NCI-H526 treated with DMSO at 0.1 percent for 48 hours (cell line): ENCODE results near the gene LSS.
"Not testable (repeated sequence)": the region's sequence is repeated elsewhere in the genome, so short reads cannot be mapped to it uniquely, and the experiment has no call there.

ENCODE experiments used
- DNase-seq: peaks from one replicate; lab custom pipeline; 2025; lab: John Stamatoyannopoulos, UW

Gene LSS

DNA sequence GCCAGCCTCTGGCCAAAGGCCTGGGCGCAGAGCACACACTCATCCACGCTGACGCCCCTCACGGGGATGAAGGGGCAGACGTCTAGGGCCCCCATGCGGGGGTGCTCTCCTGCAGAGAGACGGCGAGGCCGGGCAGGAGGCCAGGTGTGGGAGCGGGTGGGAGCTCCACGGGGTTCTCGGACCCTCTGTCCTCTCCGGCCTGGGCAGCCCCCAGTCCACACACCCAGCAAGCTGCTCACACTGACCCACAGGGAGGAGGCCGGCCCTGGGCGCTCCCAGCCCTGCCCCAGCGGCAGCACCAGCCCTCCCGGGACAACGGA, 75.7 kb downstream of the LSS start:
- DNase-seq: no peak

DNA sequence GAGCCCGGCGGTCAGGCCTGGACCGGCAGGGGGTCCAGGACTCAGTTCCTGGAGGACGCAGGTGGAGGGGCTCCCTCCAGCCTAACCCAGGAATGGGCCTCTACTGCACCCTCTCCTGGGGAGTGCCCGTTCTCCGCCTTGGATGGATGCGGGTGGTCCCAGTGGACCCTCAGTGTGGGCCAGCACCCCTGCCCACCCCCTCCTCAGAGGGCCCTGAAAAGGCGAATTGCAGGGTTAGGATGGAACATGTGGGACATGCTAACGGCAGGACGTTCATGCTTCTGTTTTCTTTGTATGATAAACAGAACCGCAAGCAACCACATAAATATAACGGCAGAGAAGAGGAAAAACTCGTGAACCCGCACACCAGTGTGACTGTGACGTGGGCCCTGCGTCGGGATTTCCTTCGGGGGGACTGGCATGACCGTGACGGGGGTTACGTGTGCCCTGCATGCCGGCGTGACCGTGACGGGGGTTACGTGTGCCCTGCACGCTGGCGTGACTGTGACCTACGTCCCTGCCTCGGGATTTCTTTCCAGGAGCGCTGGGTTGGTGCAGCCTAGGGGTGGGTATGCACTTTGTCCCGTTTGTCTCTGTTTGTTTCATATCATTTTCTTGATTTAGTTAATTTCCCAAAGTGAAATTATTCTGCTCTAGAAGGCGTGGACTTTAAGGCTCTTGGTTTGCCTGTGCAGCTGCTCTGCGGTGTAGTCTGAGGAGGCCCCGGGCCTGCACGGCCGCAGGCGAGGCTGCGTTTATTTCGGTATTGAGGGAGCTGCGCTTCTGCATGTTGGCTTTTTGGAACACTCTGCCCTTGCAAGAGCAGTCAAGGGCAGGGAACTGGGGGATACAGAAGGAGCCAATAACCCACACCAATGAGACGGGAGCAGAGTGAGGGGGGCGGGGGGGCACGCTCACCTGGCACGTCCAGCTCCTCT, 76.3 kb downstream of the LSS start:
- no peak for DNase-seq

DNA sequence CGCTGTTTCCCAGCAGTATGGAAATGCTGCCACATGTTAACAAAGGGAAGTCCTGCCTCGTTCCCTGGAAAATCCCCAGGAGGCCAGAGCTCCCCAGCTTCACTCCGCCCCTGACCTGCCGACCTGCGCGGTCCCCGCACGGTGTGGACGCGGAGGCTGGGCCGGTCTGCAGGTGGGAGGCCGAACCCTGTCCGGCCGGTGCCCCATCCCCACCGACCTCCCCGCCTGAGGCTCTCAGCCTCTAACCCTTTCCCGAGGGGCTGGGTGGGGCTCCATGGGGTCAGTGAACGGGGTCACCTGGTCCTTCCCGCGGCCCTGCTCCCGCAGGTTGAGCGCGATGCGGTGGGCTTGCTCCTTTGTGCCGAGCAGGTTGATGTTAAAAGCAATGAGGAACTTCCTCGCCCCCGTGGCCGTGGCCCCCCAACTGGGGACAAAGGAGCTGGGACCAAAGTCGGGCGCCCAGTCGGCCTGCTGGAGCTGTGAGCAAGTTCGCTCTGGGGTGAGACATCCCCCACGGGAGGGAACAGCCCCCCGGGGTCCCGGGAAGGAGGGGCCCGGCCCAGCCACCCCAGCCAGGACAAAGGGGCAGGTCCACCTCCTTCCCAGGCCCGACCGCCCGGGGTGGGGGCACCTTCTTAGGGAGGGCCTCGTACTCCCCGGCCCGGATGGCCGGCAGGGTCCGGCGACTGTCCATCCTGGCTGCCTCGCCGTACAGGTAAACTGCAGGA, 77.1 kb downstream of the LSS start:
- DNase-seq: no peak

DNA sequence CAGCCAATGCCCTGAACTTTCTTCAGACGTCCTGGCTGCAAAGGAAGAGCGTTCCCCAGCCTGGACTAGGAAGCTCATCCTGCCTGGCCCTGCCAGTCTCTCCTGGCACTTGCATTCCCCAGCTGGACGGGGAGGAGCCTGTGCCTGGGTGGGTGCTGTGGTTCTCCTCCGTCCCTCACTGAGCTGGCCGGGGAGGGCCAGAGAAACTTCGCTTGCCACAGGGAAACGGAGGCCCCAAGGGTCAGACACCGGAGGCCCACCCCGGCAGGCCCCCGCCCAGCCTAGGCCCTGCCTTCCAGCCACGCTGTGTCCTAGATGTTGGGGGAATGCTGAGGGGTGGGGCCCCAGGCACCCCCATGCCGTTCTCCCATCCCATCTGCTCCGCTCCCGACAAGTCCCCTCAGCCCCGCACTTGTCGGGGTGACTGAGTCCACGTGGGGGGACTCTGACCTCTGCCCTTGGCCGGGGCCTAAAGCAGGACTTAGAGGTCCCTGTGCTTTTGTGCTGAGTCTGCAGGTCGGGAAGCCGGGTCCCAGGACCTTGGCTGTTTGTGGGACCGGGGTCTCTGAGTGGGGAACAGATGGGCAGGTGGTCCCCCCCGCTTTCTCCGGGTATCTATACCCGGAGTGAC, 78.0 kb downstream of the LSS start:
- no peak for DNase-seq

DNA sequence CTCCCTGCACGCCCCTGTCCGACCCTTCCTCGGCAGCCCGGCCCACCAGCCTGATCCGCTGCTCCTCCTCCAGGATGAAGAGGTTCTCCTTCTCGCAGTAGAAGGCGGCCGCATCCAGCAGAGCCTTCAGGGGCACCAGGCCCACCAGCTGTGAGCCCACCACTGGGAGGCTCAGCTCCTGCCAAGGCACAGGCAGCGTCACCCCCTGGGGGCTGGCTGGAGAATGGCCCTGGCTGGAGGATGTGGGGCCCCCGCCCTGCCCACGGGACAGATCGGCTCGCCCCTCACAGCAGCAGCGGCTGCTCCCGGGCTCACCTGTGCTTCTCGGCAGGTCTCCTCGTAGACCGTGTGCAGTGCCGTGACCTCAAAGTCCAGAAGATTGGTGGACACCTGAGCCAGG, 78.5 kb downstream of the LSS start:
- no peak for DNase-seq

DNA sequence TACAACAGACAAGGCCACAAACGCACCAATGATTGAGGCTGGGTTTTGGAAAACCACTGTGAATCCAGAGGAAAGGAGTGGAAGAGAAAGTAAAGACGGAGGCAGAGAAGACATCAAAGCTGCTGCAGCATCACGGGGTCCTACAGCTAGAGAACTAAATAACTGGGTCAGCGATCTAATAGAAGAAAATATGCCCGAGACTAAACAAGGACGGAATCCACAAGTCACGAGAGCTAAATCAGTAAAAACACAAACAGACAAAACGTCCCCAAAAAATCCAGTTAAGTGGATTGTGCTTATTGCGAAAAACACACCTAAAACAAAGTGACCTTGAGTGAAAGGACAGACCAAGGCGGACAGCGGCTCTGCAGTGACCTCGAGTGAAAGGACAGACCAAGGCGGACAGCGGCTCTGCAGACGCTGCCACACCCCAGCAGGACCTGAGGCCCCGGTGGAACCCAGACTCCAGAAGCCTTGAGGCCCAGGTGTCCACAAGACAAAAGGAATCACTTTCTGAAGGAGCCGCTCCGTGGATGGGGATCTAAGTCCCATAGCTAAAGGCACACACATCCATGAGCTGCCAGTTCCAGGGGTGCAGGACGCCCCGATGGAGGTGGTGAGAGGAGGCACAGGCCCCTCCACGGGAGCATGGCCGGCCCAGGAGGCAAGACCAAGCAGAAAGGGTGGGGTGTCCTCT, 79.2 kb downstream of the LSS start:
- no peak for DNase-seq

DNA sequence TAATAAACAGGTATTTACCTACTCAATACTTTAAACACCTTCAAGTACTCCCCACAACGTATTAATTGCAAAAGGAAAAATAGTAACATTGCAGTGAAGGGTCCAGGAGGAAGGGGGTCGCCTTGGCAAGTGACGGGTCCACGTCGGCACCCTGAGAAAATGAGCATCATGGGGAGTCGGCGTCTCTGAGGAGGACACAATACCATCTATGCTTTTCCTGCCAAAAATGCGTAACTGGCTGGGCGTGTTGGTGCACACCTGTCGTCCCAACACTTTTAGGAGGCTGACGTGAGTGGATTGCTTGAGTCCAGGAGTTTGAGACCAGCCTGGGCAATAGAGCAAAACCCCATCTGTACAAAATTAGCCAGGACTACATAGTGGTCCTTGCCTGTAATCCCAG, 80.5 kb downstream of the LSS start:
- DNase-seq: no peak

DNA sequence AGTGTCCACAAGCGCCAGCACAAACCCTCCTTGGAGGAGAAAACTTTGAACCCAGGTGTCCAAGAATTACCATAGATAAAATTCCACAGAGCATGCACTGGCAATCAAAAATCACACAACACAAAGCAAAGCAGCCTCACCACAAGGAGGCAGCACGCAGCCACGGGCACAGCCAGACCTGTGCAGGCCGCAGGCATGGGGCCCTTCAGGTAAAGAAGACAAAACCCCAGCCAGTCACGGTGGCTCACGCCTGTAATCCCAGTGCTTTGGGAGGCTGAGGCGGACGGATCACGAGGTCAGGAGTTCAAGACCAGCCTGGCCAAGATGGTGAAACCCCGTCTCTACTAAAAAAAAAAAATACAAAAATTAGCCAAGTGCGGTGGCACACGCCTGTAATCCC, 81.1 kb downstream of the LSS start:
- peak; percentile 36 for DNase-seq

DNA sequence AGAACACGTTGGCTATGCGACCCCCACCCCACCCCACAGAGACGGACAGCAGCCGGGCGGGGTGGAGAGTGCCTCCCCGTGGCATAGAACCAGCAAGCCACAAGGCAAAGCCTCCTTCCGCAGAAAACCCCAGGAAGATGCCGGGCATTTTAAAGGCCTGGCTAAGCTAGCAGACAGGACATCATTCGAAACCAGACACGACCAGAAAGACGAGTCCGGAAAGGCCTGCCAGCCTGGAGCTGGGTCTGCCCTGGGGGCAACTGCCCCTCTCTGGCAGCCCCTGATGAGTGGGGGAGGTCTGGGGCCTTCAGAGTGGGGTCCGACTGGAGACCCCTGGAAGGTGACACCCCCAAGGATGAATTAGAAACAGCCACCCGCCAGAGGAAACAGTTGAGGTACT, 81.7 kb downstream of the LSS start:
- no peak for DNase-seq

DNA sequence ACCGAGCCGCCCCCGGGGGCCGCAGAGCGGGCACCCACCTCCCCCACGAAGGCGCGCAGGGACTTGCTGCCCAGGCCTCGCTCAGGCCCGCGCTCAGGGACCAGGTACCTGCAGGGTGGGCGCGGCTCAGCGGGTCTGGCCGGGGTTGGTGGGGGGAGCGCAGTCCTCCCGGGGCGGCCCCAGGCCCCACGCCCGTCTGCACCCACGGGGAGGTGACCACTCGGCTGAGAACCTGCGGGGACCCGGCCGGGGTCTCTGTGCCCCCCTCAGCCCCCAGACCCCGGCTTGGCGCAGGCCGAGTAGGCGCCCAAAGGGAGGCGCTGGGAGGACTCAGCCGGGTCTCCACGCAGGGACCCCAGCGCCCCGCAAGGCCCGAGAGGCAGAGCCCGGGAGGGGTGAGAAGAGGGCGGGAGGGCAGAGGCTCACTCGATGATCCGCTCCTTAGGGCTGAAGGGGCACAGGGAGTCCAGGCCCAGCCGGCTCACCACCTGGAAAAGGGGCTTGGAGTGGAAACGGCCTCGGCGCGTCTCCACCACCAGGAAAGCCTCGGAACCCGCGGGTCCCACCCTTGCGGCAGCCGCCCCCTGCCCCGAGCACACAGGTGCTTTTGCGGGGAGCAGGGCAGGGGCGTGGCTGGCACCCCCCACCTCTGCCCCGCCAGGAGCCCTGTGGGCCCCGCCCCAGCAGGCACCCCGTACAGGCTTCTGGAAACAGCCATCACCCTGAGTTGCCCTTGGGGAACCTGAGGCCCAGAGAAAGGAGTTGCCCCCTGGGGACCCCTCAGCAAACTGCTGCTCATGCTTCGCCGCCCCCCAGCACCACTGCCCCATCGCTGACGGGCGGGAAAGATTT, 82.5 kb downstream of the LSS start:
- no peak for DNase-seq

DNA sequence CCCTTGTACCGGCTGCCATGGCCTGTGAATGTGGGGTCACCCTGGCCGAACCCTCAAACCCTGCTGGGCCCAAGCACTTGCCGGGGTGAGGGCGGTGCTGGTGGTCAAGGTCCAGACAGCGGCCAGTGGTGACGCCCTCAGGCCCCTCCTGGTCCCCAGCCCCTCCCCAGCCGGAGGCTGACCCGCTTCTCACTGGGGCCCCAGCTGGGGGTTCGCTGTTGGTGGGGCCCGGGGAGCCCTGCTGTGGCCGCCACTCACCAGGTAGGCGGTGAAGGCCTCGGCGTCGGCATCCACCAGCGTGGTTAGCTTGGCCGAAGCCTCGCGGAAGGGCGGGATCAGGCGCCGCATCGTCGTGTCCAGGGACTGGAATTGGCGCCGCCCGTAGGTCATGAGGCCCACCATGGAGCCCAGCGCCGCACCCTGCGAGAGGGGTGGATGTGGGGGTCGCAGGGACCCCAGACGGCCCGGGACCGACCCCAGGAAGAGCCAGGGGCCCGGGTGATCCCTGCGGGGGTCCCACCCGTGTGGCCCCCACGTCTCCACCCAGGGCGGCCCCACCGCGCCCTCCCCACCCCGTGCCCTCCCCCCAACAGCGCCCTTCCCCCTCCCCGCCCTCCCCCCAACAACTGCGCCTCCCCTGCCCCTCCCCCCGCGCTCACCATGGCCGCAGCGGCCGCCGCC, 83.3 kb downstream of the LSS start:
- no peak for DNase-seq

DNA sequence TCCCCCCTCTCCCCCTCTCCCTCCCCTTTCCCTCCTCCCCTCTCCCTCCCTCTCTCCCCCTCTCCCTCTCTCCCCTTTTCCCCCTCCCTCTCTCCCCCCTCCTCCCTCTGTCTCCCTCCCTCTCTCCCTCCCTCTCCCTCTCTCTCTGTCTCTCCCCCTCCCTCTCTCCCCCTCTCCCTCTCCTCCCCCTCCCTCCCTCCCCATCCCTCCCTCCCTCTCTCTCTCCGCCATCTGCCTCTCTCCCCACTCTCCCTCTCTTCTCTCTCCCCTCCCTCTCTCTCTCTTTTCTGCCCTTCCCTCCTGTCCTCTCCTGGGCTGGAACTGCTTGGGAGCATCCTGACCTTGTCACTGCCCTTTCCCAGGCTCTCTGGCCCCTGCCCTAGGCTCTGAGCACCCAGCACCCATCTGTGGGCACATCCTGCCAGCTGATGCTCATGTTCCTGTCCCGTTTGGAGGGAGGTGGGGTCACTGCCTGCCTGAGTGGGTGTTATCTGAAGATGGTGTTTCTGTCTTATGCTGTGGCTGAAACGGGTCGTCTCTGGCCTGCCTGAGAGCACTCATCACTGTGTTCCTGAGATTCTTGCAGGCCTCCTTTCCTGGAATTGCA, 84.0 kb downstream of the LSS start:
- DNase-seq: no peak

DNA sequence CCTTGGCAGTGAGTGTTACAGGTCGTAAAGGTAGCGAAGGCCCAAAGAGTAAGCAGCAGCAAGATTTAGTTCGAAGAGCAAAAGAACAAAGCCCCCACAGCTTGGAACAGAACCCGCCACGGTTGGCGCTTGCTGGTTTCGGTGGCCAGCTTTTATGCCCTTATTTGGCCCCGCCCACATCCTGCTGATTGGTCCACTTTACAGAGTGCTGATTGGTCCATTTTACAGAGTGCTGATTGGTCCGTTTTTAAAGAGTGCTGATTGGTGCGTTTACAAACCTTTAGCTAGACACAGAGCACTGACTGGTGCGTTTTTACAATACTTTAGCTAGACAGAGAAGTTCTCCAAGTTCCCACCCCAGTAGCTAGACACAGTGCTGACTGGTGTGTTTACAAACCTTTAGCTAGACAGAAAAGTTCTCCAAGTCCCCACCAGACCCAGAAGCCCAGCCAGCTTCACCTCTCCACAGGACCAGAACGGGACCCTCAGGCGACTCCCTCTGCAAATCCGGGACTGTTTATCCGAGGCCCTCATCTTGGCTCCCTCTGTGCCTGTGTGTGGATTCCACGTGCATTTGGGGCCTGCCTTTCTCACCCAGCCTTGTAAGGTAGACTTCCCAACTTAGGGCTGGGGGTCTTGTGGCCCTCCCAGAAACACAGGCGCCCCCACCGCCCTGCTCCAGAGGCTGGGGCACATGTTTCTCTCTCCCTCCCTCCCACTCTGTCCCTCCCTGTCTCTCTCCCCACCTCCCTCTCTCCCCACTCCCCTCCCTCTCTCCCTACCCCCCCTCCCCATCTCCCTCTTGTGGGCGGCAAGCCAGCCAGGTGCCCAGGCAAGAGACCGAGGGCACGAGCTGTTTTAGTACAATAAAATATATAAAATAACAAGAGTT, 85.7 kb downstream of the LSS start:
- no peak for DNase-seq

DNA sequence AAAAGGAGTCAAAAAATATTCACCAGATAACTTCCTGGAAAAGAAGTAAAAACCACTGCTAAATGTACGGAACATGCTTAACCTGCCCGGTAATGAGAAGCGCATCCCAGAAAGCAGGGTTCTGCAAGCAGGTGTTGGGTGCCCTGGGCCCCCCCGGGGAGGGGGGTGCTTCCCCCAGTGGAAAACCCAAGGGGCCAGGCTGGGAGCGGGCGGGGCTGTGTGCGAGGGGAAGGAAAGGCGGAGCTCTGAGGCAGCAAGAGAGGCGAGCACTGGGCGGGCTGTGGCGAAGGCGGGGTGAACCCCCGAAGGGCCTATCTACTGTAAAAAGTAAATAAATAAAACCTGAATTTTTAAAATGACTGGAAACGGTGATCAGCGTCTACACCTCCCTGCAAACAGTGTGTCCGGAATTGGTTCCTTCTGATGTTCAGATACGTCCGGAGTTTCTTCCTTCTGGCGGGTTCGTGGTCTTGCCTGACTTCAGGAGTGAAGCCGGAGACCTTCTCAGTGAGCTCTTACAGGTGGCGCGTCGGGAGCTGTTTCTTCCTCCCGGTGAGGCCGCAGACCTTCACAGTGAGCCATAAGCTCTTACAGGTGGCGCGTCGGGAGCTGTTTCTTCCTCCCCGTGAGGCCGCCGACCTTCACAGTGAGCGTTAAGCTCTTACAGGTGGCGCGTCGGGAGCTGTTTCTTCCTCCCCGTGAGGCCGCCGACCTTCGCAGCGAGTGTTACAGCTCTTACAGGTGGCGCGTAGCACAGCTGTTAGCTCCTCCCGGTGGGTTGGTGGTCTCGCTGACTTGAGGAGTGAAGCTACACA, 86.6 kb downstream of the LSS start:
- DNase-seq: no peak

DNA sequence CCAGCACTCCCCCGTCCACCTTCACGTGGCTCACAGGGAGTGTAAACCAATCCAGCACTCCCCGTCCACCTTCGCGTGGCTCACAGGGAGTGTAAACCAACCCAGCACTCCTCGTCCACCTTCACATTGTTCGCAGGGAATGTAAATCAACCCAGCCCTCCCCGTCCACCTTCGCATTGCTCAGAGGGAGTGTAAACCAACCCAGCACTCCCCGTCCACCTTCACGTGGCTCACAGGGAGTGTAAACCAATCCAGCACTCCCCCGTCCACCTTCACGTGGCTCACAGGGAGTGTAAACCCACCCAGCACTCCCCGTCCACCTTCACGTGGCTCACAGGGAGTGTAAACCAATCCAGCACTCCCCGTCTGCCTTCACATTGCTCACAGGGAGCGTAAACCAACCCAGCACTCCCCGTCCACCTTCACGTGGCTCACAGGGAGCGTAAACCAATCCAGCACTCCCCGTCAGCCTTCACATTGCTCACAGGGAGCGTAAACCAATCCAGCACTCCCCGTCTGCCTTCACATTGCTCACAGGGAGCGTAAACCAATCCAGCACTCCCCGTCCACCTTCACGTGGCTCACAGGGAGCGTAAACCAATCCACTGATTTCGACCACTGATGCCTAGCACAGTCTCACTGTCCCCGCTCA, 88.1 kb downstream of the LSS start:
- DNase-seq: not testable (repeated sequence)

DNA sequence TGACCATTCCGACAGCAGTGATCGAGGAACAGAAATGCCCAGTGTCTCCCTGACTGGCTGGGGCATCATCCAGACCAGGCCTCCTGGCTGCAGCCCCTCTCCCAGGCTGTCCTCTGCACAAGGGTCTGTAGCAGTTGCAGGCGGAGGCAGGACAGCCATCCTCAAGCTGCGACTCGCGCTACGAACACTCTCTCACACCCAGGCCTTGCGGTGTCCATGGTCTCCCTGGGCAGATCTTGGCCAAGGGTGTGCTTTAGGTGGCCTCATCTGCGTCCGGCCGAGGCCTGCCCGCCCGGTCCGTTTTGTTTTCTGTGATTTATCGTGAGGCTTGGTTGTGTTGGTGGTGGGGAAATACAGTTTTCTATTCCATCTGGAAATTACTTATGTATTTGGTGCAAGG, 88.9 kb downstream of the LSS start:
- DNase-seq: no peak

DNA sequence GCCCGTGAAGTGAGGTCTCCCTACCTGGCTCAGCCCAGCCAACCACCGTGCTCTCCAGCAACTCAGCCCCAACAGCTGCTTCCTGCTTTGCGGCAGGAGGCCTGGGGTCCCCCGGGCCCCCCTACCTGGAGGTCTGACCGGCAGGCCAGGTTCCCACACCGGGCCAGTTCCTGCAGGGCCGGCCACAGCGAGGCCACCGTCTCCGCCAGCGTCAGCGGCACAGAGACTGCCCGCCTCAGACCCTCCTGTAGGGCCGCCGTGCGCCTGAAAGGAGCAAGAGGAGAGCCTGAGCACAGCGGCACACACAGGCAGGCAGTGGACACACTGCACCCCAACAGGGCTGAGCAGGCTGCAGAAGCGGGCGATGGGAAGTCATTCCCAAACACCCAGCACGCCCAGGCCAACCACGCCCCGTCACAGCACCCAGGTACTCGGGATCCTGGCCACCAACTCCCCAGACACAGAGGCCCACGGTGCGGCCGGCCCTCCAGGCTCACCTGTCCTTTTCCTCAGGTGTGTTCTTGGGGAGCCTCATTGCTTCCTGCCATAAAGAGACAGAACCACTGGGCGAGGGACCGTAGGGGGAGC, 90.1 kb downstream of the LSS start:
- DNase-seq: no peak
